B cell (primary cell): ENCODE results near the gene ADORA2B. TPM values are rescaled to one million over a fixed set of nuclear protein-coding genes. Genes with fewer than 3 reads are reported as not detected.

ENCODE experiments used
- ATAC-seq: fragments of 200-7000 bp; cut with Tn5 transposase; one replicate; pipeline ENCODE4 v1.10.0; 2021; ENCODE audit warnings: low read depth, mild to moderate bottlenecking, moderate number of reproducible peaks, moderate library complexity
- CTCF ChIA-PET: fragments of 350-600 bp; sonication (Branson Sonifier 250); formaldehyde crosslinking; loops from one replicate; lab custom pipeline; 2021; ENCODE audit warnings: antibody characterized with exemption, inconsistent platforms; lab: Charles Lee
- POLR2A ChIA-PET: fragments of 350-600 bp; sonication (Branson Sonifier 250); formaldehyde crosslinking; loops from one replicate; lab custom pipeline; 2021; ENCODE audit warnings: antibody characterized with exemption; lab: Charles Lee
- DNase-seq: peaks from one replicate; pipeline ENCODE4 v3.0.0; 2013
- H2AFZ ChIP-seq: 2 replicates; pipeline ENCODE4 v1.6.1; 2012; ENCODE audit warnings: mild to moderate bottlenecking, low read depth, low read length; ENCODE audit not compliant: insufficient read depth, poor library complexity, severe bottlenecking
- H3K27ac ChIP-seq, 2 donors: 1 replicate in 1 of 2; 2 replicates in 1 of 2; pipeline ENCODE4 v1.5.1; 2012 to 2013; ENCODE audit warnings: low read length in 2 of 2, mild to moderate bottlenecking in 2 of 2, moderate library complexity in 1 of 2
- H3K27me3 ChIP-seq, 4 experiments: fragments of 200-600 bp in 1 of 4; sonication (generic) in 1 of 4; replicated peaks in 1 of 4; 1 replicate in 2 of 4; 2 replicates in 2 of 4; pipeline versions ENCODE4 v1.6.1 to v1.7.0; 2013 to 2016; ENCODE audit warnings: low read length in 3 of 4, mild to moderate bottlenecking in 2 of 4, mixed read lengths in 1 of 4, moderate library complexity in 1 of 4; ENCODE audit not compliant: insufficient read depth in 4 of 4, control insufficient read depth in 3 of 4; ENCODE audit errors: control extremely low read depth in 1 of 4
- H3K36me3 ChIP-seq, 2 experiments: replicated peaks in 1 of 2; 1 replicate in 1 of 2; 2 replicates in 1 of 2; pipeline versions ENCODE4 v1.6.1 to v1.7.1; 2013; ENCODE audit warnings: low read length in 1 of 2; ENCODE audit not compliant: insufficient read depth in 2 of 2, control insufficient read depth in 1 of 2; ENCODE audit errors: control extremely low read depth in 1 of 2, extremely low read depth in 1 of 2
- H3K4me1 ChIP-seq, 2 donors: fragments of 200-600 bp in 1 of 2; sonication (generic) in 1 of 2; 1 replicate in 1 of 2; 2 replicates in 1 of 2; pipeline versions ENCODE4 v1.5.1 to v1.6.1; 2013 to 2017; ENCODE audit warnings: low read length in 2 of 2; ENCODE audit not compliant: control insufficient read depth in 2 of 2, insufficient read depth in 2 of 2
- H3K4me2 ChIP-seq: replicated peaks from 2 replicates; pipeline ENCODE3; 2012; ENCODE audit warnings: mild to moderate bottlenecking, low read depth, low read length; ENCODE audit not compliant: poor library complexity, severe bottlenecking
- H3K4me3 ChIP-seq, 5 experiments: fragments of 200-600 bp in 1 of 5; sonication (generic) in 1 of 5; 1 replicate in 3 of 5; 2 replicates in 2 of 5; pipeline versions ENCODE4 v1.5.1 to v1.7.0; 2011 to 2016; ENCODE audit warnings: low read length in 4 of 5, mild to moderate bottlenecking in 4 of 5, low read depth in 2 of 5, control low read depth in 1 of 5, moderate library complexity in 1 of 5; ENCODE audit not compliant: insufficient read depth in 1 of 5; ENCODE audit errors: control extremely low read depth in 1 of 5, extremely low read depth in 1 of 5
- H3K79me2 ChIP-seq: fragments of 200-600 bp; sonication (generic); one replicate; pipeline ENCODE4 v1.6.0; 2016; ENCODE audit warnings: low read length; ENCODE audit not compliant: control insufficient read depth, insufficient read depth
- H3K9ac ChIP-seq: fragments of 200-600 bp; sonication (generic); 2 replicates; pipeline ENCODE4 v1.6.1; 2017; ENCODE audit warnings: mild to moderate bottlenecking, low read length, moderate library complexity
- H3K9me3 ChIP-seq, 3 donors: one replicate each; pipeline versions ENCODE4 v1.6.1 to v1.7.1; 2013; ENCODE audit warnings: low read length in 2 of 3; ENCODE audit not compliant: control insufficient read depth in 2 of 3, insufficient read depth in 1 of 3; ENCODE audit errors: control extremely low read depth in 1 of 3
- H4K20me1 ChIP-seq: 2 replicates; pipeline ENCODE4 v1.6.0; 2012; ENCODE audit warnings: mild to moderate bottlenecking, low read length; ENCODE audit not compliant: insufficient read depth, control insufficient read depth, poor library complexity, severe bottlenecking
- H3K27ac Mint-ChIP-seq: one replicate; pipeline ENCODE4 v1.8.0; 2021; ENCODE audit warnings: mixed read lengths
- H3K27me3 Mint-ChIP-seq: one replicate; pipeline ENCODE4 v1.8.0; 2021; ENCODE audit warnings: mixed read lengths
- H3K4me1 Mint-ChIP-seq: one replicate; pipeline ENCODE4 v1.8.0; 2021; ENCODE audit warnings: mixed read lengths
- H3K4me3 Mint-ChIP-seq: one replicate; pipeline ENCODE4 v1.8.0; 2021; ENCODE audit warnings: mixed read lengths
- H3K9me3 Mint-ChIP-seq: one replicate; pipeline ENCODE4 v1.8.0; 2022; ENCODE audit warnings: mixed read lengths; ENCODE audit not compliant: insufficient read depth
- EZH2 ChIP-seq: IDR thresholded peaks from 2 replicates; pipeline ENCODE4 v1.6.1; 2012; ENCODE audit warnings: borderline replicate concordance, low read depth, mild to moderate bottlenecking, moderate library complexity, low read length; ENCODE audit not compliant: insufficient read depth, poor library complexity, severe bottlenecking
- WGBS: methylation state at CpG from one replicate; pipeline ENCODE4 v1.1.5; 2013; ENCODE audit warnings: missing lambda C conversion rate; ENCODE audit not compliant: insufficient coverage; 5-methylcytosine and 5-hydroxymethylcytosine counted together
- intact Hi-C: fragments of 100-400 bp; cut with micrococcal nuclease; formaldehyde crosslinking; loops from one replicate; pipeline ENCODE4 v1.10.0; 2022
- polyA plus RNA-seq: library from polyadenylated mRNA; depleted of rRNA; stranded (reverse); fragments of >200 nt; gene quantifications from 2 replicates; pipeline ENCODE4 v1.2.3, GENCODE V29; 2012
- total RNA-seq, 2 donors: library from RNA; stranded (reverse); fragments of 120-200 nt in 1 of 2; gene quantifications; 1 replicate in 1 of 2; 2 replicates in 1 of 2; pipeline versions ENCODE4 v1.2.3 to v1.2.4, GENCODE V29; 2013 to 2022
- TF ChIP-seq, protein P1 (sequence below): fragments of 200-600 bp; IDR thresholded peaks from one replicate; pipeline ENCODE4 v1.8.0; 2022; ENCODE audit warnings: antibody characterized with exemption, mild to moderate bottlenecking

The ADORA2B gene
- total and polyA plus RNA-seq, 2 donors (not counting 1 experiment from before 2014, with no cell fraction given) = not detected

DNA sequence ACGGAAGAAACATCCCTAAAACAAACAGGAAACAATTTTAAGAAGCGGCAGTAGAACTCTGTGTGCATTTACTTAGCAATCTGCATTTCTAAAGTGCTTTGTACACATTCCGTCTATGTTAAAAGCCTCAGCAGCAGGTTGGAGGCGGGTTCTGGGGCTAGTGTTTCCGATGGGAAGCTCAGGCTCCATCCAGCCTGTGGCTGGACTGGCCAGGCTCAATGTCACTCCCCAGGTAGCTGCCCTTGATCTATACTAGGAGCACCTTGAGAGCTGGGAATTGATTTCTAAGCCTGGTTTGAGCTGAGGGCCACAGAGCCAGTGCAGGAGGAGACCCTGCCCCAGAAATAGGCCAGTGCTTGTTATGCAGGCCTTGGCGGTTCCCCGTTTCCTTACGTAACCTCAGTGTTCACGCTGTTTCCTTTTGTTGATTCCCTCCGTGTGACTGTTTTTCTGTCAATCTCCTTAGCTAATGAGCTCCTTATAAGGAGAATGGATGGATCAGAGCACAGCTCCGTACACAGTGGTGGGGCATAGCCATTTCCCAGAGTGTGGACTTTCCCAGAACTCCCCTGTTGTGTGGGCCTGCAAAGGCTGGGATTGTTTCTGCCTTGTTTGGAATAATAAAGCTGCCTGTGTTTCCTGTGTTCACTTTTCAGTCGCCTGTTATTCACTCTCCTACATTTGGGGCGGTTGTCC, 21.4 kb downstream of the ADORA2B start:
- H3K27ac Mint-ChIP-seq = no peak overlapping the region
- no peaks in the 10 kb centered on the region for H3K9me3 Mint-ChIP-seq
- peaks cover 11% of the 10 kb centered on the region for H3K4me1 Mint-ChIP-seq
- Histone ChIP-seq H3K9me3 (peaks cover 0 to 8% (median 0%) of the 10 kb centered on the region in 3 donors), H3K4me1 (peaks cover 0 to 10% of the 10 kb centered on the region in 2 donors), H3K4me2 (no peak overlapping the region), H3K27me3 (peaks cover 0 to 28% (median 2%) of the 10 kb centered on the region in 4 experiments), H4K20me1 (no peaks in the 10 kb centered on the region), H3K79me2 (no peaks in the 10 kb centered on the region), H3K36me3 (no peaks in the 10 kb centered on the region), H3K9ac (no peak overlapping the region), H2AFZ (peak overlapping the region; percentile 13), H3K27ac (no peak overlapping the region), H3K4me3 (no peak overlapping the region)
- DNase-seq (no peak), ATAC-seq (no peak)
- H3K27me3 Mint-ChIP-seq = peaks cover 34% of the 10 kb centered on the region
- TF ChIP-seq EZH2 = no peak
- TF ChIP-seq, protein P1, sequence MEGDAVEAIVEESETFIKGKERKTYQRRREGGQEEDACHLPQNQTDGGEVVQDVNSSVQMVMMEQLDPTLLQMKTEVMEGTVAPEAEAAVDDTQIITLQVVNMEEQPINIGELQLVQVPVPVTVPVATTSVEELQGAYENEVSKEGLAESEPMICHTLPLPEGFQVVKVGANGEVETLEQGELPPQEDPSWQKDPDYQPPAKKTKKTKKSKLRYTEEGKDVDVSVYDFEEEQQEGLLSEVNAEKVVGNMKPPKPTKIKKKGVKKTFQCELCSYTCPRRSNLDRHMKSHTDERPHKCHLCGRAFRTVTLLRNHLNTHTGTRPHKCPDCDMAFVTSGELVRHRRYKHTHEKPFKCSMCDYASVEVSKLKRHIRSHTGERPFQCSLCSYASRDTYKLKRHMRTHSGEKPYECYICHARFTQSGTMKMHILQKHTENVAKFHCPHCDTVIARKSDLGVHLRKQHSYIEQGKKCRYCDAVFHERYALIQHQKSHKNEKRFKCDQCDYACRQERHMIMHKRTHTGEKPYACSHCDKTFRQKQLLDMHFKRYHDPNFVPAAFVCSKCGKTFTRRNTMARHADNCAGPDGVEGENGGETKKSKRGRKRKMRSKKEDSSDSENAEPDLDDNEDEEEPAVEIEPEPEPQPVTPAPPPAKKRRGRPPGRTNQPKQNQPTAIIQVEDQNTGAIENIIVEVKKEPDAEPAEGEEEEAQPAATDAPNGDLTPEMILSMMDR = no peak
- CTCF ChIA-PET = interaction anchor here (1.0 kb wide), 1 partner anchor 30 kb away, joined by 4 read pairs; no protein-coding TSS in a partner anchor
- POLR2A ChIA-PET = interaction anchor here (0.7 kb wide), 1 partner anchor 136 kb away, joined by 3 read pairs; no protein-coding TSS in a partner anchor
- WGBS = 21% methylated on average over 10 of the region's 13 CpGs
- intact Hi-C loops = no loop called here
- H3K4me3 Mint-ChIP-seq = no peak overlapping the region

DNA sequence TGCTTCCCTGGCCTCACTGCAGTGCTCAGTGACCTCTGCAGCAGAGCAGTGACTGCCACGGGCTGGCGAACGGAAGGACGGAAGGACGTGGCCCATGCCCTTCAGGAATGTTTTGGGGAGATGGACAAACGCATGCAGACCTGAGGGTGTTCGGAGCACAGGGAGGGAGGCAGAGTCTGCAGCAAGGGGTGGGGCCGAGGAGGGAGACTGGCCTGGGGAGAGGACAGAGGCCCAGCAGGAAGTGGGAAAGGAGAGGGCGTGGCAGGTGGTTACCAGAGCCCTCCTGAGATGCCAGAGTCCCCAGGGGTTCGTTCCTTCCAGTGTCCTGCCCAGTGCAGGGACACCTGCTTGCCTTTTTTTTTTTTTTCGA, 21.9 kb downstream of the ADORA2B start:
- Histone ChIP-seq H3K9ac (no peak overlapping the region), H3K36me3 (no peaks in the 10 kb centered on the region), H3K27me3 (peaks cover 0 to 28% (median 2%) of the 10 kb centered on the region in 4 experiments), H3K27ac (no peak overlapping the region), H3K9me3 (peaks cover 0 to 8% (median 0%) of the 10 kb centered on the region in 3 donors), H3K4me2 (no peak overlapping the region), H3K4me1 (peaks cover 0 to 10% of the 10 kb centered on the region in 2 donors), H2AFZ (peak overlapping the region; percentile 13), H3K79me2 (no peaks in the 10 kb centered on the region), H4K20me1 (no peaks in the 10 kb centered on the region), H3K4me3 (no peak overlapping the region)
- intact Hi-C loops = no loop called here
- ATAC-seq = no peak
- Mint-ChIP-seq H3K27me3 (peaks cover 29% of the 10 kb centered on the region), H3K4me1 (peaks cover 11% of the 10 kb centered on the region), H3K9me3 (no peaks in the 10 kb centered on the region), H3K4me3 (no peak overlapping the region), H3K27ac (no peak overlapping the region)
- TF ChIP-seq EZH2 = no peak
- TF ChIP-seq, protein P1 = no peak
- CTCF ChIA-PET = interaction anchor here (1.0 kb wide), 1 partner anchor 30 kb away, joined by 4 read pairs; no protein-coding TSS in a partner anchor
- DNase-seq = no peak
- 59% methylated on average over 11 of the region's 11 CpGs for WGBS
- POLR2A ChIA-PET = interaction anchor here (0.7 kb wide), 1 partner anchor 136 kb away, joined by 3 read pairs; no protein-coding TSS in a partner anchor
